Activated CD4-positive, alpha-beta T cell treated with anti-CD3 and anti-CD28 coated beads for 1 hour (primary cell): ENCODE results near the gene ZDHHC14.
"Not testable (repeated sequence)": the region's sequence is repeated elsewhere in the genome, so short reads cannot be mapped to it uniquely, and the experiment has no call there.

Experiments
- DNase-seq: peaks from one replicate; pipeline ENCODE4 v3.0.0-alpha.2; 2020

ZDHHC14 gene

DNA sequence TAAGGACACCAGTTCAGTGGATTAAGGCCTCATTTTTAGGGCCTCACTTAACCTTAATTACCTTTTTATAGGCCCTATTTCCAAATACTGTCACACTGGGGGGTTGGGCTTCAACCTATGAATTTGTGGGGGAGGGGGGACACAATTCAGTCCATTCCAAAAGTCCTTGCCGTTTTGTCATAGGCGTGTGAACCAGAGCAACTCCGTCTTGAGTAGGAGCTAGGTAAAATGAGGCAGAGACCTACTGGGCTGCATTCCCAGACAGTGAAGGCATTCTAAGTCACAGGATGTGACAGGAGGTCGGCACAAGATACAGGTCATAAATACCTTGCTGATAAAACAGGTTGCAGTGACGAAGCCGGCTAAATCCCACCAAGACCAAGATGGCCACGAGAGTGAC, 328.6 kb downstream of the ZDHHC14 start:
- DNase-seq, result no peak

- no peak for DNase-seq
Observed at GRCh38 chr6:157710604-157711003, 329.6 kb downstream of the ZDHHC14 start.

DNA sequence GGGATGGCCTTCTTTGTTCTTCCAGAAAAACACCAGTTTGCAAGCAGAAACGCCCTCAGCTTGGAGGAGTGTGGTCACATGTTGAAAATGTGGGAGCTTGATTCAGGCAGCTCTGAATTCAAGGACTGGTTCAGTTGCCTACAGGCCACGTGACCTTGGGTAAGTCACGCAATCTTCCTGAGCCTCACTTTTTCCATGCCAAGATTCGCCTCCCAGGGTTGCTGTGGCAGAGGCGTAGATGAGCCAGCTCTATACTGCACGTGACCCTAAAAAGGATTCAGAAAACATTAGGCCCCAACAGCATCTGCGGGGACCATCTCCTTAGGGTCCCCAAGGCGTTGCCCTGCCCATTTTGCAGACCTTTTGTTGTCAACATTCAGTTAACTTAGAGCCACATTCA, 330.1 kb downstream of the ZDHHC14 start:
- no peak for DNase-seq

GRCh38 chr6:157712585-157713295, 331.8 kb downstream of the ZDHHC14 start:
- no peak for DNase-seq

DNA sequence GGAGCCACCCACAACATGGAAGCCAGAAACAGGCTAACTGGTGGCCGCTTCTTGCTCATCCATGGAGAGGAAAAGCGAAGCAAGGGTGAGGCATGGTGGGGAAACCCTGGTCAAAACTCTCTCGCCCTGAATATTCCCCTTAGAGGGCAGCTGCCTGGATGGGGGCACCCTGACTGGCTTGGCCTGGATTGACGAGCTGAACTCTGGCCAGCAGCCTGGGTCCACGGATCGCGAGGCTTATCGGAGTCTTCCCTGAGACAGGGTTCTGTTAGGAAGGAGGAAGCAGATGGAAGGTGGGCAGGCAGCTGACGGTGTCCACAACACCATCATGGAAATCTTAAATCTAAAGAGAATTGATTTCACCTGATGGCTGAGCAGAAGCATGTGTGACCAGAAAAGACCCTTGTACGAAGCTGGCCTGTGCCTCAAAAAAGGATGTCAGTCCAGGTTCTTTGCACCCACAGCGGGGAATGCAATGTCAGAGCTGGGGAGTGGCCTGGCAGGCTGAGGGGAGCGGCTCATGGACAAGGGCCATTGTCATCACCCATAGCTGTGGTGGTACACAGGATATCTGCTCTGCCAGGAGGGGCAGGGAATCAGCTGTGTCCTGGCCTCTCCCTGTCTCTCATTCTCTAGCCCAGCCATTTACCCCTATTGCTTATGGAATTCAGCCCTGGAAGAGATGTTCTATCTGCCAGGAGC, 332.6 kb downstream of the ZDHHC14 start:
- DNase-seq, result no peak

DNA sequence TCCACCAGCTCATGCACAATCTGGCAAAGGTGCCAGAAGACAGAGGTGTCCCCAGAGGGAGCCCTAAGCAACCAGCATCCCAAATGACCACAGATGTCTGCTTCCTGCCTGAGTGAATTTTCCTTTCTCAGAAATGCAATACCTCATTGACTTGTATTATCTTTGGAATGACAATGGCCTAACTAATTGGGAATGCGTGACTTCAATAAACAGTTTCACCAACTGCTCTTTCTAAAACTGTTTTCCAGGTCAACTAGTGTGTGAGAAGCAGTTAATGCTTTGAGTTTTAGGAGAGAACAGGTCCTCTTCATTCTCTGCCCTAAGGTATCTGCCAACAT, 333.1 kb downstream of the ZDHHC14 start:
- DNase-seq, result no peak

GRCh38 chr6:157715728-157716164, 334.8 kb downstream of the ZDHHC14 start:
- DNase-seq, result no peak

- DNase-seq, result no peak
Observed at GRCh38 chr6:157716251-157716995, 335.4 kb downstream of the ZDHHC14 start.

DNA sequence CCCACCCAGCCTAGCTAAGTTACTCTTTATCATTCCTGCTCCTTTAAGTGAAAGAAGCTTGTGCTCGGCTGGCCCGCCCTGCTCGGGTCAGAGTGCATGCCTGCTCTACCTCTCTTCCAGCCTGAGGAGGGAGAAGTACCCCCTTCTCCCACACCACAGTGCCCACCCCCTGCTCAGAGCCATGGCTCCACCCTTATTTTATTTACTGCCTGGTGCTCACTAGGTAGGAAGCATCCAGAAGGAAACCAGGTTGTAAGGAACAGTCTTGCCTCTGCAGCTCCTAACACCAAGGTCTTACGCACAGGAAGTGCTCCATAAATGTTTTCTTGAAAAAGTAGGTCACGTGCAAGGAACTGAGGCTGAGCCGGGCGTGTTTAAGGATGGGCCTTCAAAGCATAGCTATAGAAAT, 336.4 kb downstream of the ZDHHC14 start:
- no peak for DNase-seq

DNA sequence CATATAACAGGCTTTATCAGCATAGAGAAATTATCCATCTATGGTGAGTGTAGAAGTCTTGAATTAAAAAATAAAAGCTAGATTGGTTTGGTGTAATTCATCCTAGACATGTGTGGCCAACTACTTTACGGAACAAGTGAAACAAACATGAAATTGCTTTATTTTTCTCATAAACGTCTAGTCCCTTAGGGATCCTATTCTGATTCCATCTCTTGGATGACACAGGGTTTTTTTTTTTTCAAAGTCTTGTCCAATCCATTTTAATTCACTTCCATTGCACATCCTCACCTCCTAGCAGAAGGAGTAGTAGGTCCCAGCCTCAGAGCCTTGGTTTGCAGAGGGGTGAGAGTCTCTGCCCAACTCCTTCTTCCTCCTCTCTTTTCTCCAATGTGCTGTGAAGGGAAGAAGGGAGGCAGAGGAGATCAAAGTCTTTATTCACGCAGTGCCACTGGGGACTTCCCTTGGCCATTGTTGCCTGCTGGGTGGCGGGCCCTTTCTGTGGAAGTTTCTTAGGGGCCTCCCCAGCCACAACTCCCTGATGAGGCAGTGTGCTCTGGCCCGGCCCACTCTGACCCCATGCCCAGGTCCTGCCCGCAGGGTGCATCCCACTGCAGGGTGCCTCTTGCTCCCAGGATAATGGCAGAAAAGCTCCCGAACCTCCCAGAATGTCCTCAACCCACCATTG, 337.7 kb downstream of the ZDHHC14 start:
- DNase-seq, result no peak

- not testable (repeated sequence) for DNase-seq
Observed at GRCh38 chr6:157720964-157721363, 340.0 kb downstream of the ZDHHC14 start.

GRCh38 chr6:157721426-157721825, 340.4 kb downstream of the ZDHHC14 start:
- no peak for DNase-seq

DNA sequence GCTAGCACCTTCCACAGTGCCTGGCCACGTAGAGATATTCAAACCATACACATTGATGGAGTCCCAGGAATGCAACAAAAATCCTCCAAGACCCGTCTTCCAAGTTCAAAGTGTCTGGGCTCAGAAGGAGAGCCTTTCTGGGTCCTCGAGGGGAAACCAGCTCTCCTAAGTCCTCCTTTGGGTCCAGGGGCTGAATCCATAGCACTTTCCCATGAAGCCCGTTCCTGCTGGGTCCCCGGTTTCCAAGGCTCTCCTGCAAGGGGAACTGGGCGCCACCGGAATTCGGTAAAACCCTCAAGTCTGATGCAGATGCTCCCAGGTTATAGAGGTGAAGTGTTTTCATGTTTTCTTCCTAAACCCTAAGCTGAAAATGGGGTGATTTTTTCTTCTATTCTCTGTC, 340.8 kb downstream of the ZDHHC14 start:
- DNase-seq, result no peak

DNA sequence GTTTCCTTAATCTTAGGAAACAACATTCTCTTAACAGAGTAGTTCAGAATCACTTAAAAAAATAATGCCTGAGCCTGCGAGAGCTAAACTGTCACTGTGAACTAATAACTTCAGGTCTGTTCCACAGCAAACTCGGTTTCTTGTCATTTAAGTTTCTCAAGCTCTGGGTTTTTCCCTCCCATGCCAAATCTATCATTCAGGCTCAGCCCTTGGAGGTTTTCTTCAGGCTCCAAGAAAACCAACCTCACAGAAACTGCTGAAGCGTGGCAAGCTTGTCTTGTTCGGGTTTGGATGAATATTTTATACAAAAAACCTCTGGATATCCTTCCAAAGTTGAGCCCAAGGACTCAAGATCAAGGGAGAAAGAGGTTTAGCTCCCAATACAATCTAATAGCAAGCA, 342.4 kb downstream of the ZDHHC14 start:
- no peak for DNase-seq

- no peak for DNase-seq
Observed at GRCh38 chr6:157724138-157724820, 343.3 kb downstream of the ZDHHC14 start.

- DNase-seq, result no peak
Observed at GRCh38 chr6:157724960-157725741, 344.2 kb downstream of the ZDHHC14 start.

DNA sequence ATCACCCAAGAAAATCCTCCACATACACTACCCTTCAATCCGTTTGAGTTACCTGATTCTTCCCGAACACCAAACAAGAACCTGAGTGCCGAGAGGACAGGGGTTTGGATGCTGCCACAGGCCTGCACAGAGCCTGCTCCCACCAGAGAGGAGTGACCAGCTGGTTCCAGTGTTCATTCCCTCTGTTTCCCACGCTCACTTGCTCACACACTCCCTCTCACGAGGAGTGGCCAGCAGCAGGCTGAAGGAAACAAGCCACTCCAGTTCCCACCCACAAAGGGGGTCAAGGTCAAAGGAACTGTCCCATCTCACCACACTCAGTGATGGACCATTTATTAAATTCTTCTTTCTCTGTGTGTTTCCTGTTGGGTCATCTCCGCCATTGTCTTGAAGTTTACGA, 344.8 kb downstream of the ZDHHC14 start:
- no peak for DNase-seq

GRCh38 chr6:157726892-157727628, 346.1 kb downstream of the ZDHHC14 start:
- DNase-seq, result no peak
